Natural killer cell treated with Interleukin-12 subunit alpha and Interleukin-12 subunit beta and Interleukin-15 and Interleukin-18, amount 100 ng/mL, for 72 hours (primary cell): Measurements from ENCODE around the gene ACP6. TPM values are rescaled to one million over a fixed set of nuclear protein-coding genes. Genes with fewer than 3 reads are reported as not detected.

Experiments
- ATAC-seq, 2 donors: fragments of 150-1000 bp; cut with Tn5 transposase in 1 of 2; sonication (Bioruptor Pico), chemical (Tn5 transposase) in 1 of 2; 2 replicates each; pipeline ENCODE4 v1.10.0; 2021
- DNase-seq: peaks from one replicate; pipeline ENCODE4 v3.0.0; 2022; ENCODE audit warnings: low spot score
- H3K27ac Mint-ChIP-seq, 2 donors: 1 replicate in 1 of 2; 2 replicates in 1 of 2; pipeline ENCODE4 v1.8.0; 2022; ENCODE audit warnings: mixed read lengths in 2 of 2, mild to moderate bottlenecking in 1 of 2, moderate library complexity in 1 of 2
- H3K27me3 Mint-ChIP-seq, 2 donors: 1 replicate in 1 of 2; 2 replicates in 1 of 2; pipeline ENCODE4 v1.8.0; 2022; ENCODE audit warnings: mixed read lengths in 2 of 2
- H3K36me3 Mint-ChIP-seq: one replicate; pipeline ENCODE4 v1.8.0; 2022; ENCODE audit warnings: mixed read lengths
- H3K4me1 Mint-ChIP-seq, 2 donors: 1 replicate in 1 of 2; 2 replicates in 1 of 2; pipeline ENCODE4 v1.8.0; 2022; ENCODE audit warnings: low read depth in 2 of 2, mixed read lengths in 2 of 2, mild to moderate bottlenecking in 1 of 2
- H3K4me3 Mint-ChIP-seq: one replicate; pipeline ENCODE4 v1.8.0; 2022; ENCODE audit warnings: mixed read lengths
- H3K9me3 Mint-ChIP-seq: 2 replicates; pipeline ENCODE4 v1.8.0; 2022; ENCODE audit warnings: mixed read lengths
- total RNA-seq, 2 donors: library from RNA; stranded (reverse); gene quantifications; one replicate each; pipeline ENCODE4 v1.2.3, GENCODE V29; 2022

ACP6 gene
- total RNA-seq, 2 donors from 2014 or later, result 4.7 to 13.2 TPM

DNA sequence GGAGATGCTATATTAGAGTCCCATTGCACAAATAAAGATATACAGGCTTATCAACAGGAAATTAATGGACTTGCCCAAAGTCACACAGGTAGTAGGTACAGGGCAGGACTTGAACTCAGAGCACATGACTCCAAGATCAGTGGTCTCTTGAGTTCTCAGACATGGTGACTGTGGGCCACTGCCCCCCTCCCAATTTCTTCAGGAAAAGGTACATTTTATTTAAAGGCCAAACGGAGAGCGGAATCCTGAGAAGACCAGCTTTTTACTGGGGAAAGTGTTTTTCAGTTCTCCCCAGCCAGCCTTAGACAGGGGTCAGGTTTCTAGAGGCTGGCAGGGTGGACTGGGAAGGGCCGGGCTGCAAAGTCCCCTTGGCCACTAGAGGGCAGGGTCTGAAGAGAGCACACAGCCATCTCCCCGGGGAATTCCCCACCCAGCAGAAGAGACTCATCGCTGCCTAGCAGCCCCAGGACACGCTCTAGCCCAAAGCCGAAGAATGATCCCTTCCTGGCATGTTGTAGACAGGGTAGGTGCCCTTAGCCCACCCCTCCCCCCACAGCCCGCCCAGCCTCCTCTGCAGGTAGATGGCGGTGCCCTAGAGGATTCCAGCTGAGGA is 29.7 kb downstream of the ACP6 start:
- no peaks in the 10 kb centered on the region for H3K9me3 Mint-ChIP-seq
- ATAC-seq (peak; percentile 98), DNase-seq (peak; percentile 83)
- no peak overlapping the region for H3K27ac Mint-ChIP-seq
- H3K4me3 Mint-ChIP-seq, result no peak overlapping the region
- H3K27me3 Mint-ChIP-seq, result no peaks in the 10 kb centered on the region
- H3K36me3 Mint-ChIP-seq, result peaks cover 6% of the 10 kb centered on the region
- H3K4me1 Mint-ChIP-seq, result peaks cover 6 to 23% of the 10 kb centered on the region in 2 donors

GRCh38 chr1:147636314-147636713 is 34.0 kb downstream of the ACP6 start:
- no peaks in the 10 kb centered on the region for H3K9me3 Mint-ChIP-seq
- H3K27ac Mint-ChIP-seq, result no peak overlapping the region
- ATAC-seq (no peak), DNase-seq (no peak)
- H3K36me3 Mint-ChIP-seq, result no peaks in the 10 kb centered on the region
- H3K4me3 Mint-ChIP-seq, result no peak overlapping the region
- peaks cover 0 to 11% of the 10 kb centered on the region in 2 donors for H3K4me1 Mint-ChIP-seq
- H3K27me3 Mint-ChIP-seq, result no peaks in the 10 kb centered on the region

GRCh38 chr1:147635342-147635741 is 35.0 kb downstream of the ACP6 start:
- Mint-ChIP-seq H3K27me3 (no peaks in the 10 kb centered on the region), H3K27ac (no peak overlapping the region), H3K36me3 (no peaks in the 10 kb centered on the region), H3K4me3 (no peak overlapping the region), H3K9me3 (no peaks in the 10 kb centered on the region), H3K4me1 (peaks cover 0 to 11% of the 10 kb centered on the region in 2 donors)
- ATAC-seq (no peak), DNase-seq (no peak)

- Mint-ChIP-seq H3K36me3 (no peaks in the 10 kb centered on the region), H3K9me3 (no peaks in the 10 kb centered on the region), H3K27me3 (no peaks in the 10 kb centered on the region)
Observed at GRCh38 chr1:147634645-147635044, 35.7 kb downstream of the ACP6 start.

GRCh38 chr1:147633759-147634158 is 36.6 kb downstream of the ACP6 start:
- Mint-ChIP-seq H3K27me3 (no peaks in the 10 kb centered on the region), H3K36me3 (no peaks in the 10 kb centered on the region), H3K9me3 (no peaks in the 10 kb centered on the region), H3K4me3 (no peak overlapping the region), H3K4me1 (peaks cover 1 to 14% of the 10 kb centered on the region in 2 donors), H3K27ac (no peak overlapping the region)
- no peak for DNase-seq
- ATAC-seq, result no peak

More at GRCh38 chr1:147634645-147635044, 35.7 kb downstream of the ACP6 start:
- DNase-seq (no peak), ATAC-seq (no peak)
- Mint-ChIP-seq H3K4me1 (peaks cover 0 to 11% of the 10 kb centered on the region in 2 donors), H3K4me3 (no peak overlapping the region), H3K27ac (no peak overlapping the region)

GRCh38 chr1:147631839-147632238 is 38.5 kb downstream of the ACP6 start:
- ATAC-seq (no peak), DNase-seq (no peak)
- H3K36me3 Mint-ChIP-seq, result no peaks in the 10 kb centered on the region
- no peaks in the 10 kb centered on the region for H3K27me3 Mint-ChIP-seq
- H3K4me1 Mint-ChIP-seq, result peaks cover 7 to 20% of the 10 kb centered on the region in 2 donors
- no peak overlapping the region for H3K27ac Mint-ChIP-seq
- H3K9me3 Mint-ChIP-seq, result no peaks in the 10 kb centered on the region
- H3K4me3 Mint-ChIP-seq, result no peak overlapping the region

DNA sequence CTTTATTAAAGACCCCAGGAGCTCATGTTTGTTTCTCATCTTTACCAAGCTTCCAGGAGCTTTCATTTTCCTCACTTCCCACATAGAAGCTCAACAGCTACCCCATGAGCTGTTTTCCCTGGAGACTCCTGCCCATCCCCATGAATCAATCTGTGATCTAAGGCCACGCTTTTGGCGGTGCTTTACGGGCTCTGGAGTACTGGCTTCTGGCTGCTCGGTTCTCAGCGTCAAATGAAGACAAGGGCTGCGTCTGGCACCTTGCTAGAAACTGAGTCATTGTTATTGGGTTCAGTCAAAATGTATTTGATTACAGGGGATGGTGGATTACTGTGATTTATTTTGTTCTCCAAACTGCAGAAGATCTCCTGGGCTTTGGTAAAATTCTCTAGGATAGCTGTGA is 39.9 kb downstream of the ACP6 start:
- DNase-seq (no peak), ATAC-seq (no peak)
- Mint-ChIP-seq H3K9me3 (no peaks in the 10 kb centered on the region), H3K4me1 (peaks cover 7 to 11% of the 10 kb centered on the region in 2 donors), H3K27me3 (no peaks in the 10 kb centered on the region), H3K27ac (no peak overlapping the region), H3K4me3 (no peak overlapping the region), H3K36me3 (peaks cover under 1% of the 10 kb centered on the region)

GRCh38 chr1:147630022-147630421 is 40.3 kb downstream of the ACP6 start:
- peaks cover 5% of the 10 kb centered on the region for H3K36me3 Mint-ChIP-seq
- no peak overlapping the region for H3K4me3 Mint-ChIP-seq
- H3K27me3 Mint-ChIP-seq, result no peaks in the 10 kb centered on the region
- no peaks in the 10 kb centered on the region for H3K9me3 Mint-ChIP-seq
- no peak overlapping the region for H3K27ac Mint-ChIP-seq
- ATAC-seq (no peak), DNase-seq (no peak)
- peaks cover 7 to 8% of the 10 kb centered on the region in 2 donors for H3K4me1 Mint-ChIP-seq

- Mint-ChIP-seq H3K4me3 (peak overlapping the region; percentile 14), H3K27me3 (no peaks in the 10 kb centered on the region), H3K36me3 (peaks cover 5% of the 10 kb centered on the region), H3K27ac (no peak overlapping the region), H3K4me1 (peaks cover 7 to 8% of the 10 kb centered on the region in 2 donors), H3K9me3 (no peaks in the 10 kb centered on the region)
- ATAC-seq (no peak), DNase-seq (no peak)
Observed at GRCh38 chr1:147628441-147628840, 41.9 kb downstream of the ACP6 start.

- H3K27ac Mint-ChIP-seq, result no peak overlapping the region
- ATAC-seq, result peak in 1 of 2 donors; percentile 70
- no peaks in the 10 kb centered on the region for H3K27me3 Mint-ChIP-seq
- H3K4me1 Mint-ChIP-seq, result peaks cover 7 to 8% of the 10 kb centered on the region in 2 donors
- no peak overlapping the region for H3K4me3 Mint-ChIP-seq
- peaks cover 5% of the 10 kb centered on the region for H3K36me3 Mint-ChIP-seq
- no peaks in the 10 kb centered on the region for H3K9me3 Mint-ChIP-seq
- DNase-seq, result no peak
Observed at GRCh38 chr1:147627435-147628110, 42.8 kb downstream of the ACP6 start.

DNA sequence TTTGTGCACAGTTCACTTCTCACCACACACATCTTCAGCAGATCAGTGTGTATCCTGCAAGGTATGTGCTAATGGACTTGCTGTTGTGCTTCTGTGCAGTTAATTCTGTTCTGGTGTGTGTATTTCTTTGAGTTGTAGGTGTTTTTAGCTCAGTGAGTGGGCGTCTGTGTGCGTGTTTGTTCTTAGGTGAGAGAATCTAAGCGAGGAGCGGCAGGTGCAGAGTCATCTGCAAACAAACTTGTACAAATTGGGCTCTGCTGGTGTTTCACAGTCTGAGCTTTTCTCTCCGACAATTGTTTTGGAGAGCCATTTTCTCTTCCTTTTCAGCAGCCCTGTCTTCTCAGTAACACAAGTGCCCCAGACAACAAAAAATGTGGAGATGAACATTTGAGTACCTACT is 43.6 kb downstream of the ACP6 start:
- Mint-ChIP-seq H3K36me3 (peaks cover 5% of the 10 kb centered on the region), H3K4me1 (peaks cover 7 to 8% of the 10 kb centered on the region in 2 donors), H3K27me3 (no peaks in the 10 kb centered on the region), H3K9me3 (no peaks in the 10 kb centered on the region), H3K4me3 (no peak overlapping the region), H3K27ac (no peak overlapping the region)
- DNase-seq, result no peak
- no peak for ATAC-seq

- no peak for ATAC-seq
- Mint-ChIP-seq H3K27me3 (no peaks in the 10 kb centered on the region), H3K4me3 (no peak overlapping the region), H3K4me1 (peaks cover 7 to 8% of the 10 kb centered on the region in 2 donors), H3K9me3 (no peaks in the 10 kb centered on the region), H3K36me3 (peaks cover 5% of the 10 kb centered on the region), H3K27ac (no peak overlapping the region)
- DNase-seq, result no peak
Observed at GRCh38 chr1:147626291-147626690, 44.0 kb downstream of the ACP6 start.

GRCh38 chr1:147625362-147625995 is 44.8 kb downstream of the ACP6 start:
- Mint-ChIP-seq H3K9me3 (no peaks in the 10 kb centered on the region), H3K4me3 (no peak overlapping the region), H3K27ac (no peak overlapping the region), H3K27me3 (no peaks in the 10 kb centered on the region), H3K4me1 (peaks cover 7 to 8% of the 10 kb centered on the region in 2 donors), H3K36me3 (peaks cover 5% of the 10 kb centered on the region)
- DNase-seq, result no peak
- no peak for ATAC-seq

DNA sequence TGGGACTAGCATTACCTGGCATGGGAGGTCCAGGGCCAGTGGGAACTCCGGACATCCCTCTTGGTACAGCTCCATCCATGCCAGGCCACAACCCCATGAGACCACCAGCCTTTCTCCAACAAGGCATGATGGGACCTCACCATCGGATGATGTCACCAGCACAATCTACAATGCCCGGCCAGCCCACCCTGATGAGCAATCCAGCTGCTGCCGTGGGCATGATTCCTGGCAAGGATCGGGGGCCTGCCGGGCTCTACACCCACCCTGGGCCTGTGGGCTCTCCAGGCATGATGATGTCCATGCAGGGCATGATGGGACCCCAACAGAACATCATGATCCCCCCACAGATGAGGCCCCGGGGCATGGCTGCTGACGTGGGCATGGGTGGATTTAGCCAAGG is 45.8 kb downstream of the ACP6 start:
- H3K36me3 Mint-ChIP-seq, result peaks cover 5% of the 10 kb centered on the region
- no peak overlapping the region for H3K4me3 Mint-ChIP-seq
- ATAC-seq (peak in 1 of 2 donors; percentile 36), DNase-seq (no peak)
- no peak overlapping the region for H3K27ac Mint-ChIP-seq
- no peaks in the 10 kb centered on the region for H3K27me3 Mint-ChIP-seq
- peaks cover 7 to 8% of the 10 kb centered on the region in 2 donors for H3K4me1 Mint-ChIP-seq
- no peaks in the 10 kb centered on the region for H3K9me3 Mint-ChIP-seq
